Measurements from ENCODE around the gene HSPE1. TPM values are rescaled to one million over a fixed set of nuclear protein-coding genes. Genes with fewer than 3 reads are reported as not detected.
A peak's percentile ranks its signal among the peaks of the same experiment; 100 is the strongest.

The HSPE1 gene
- total RNA-seq, 2 experiments from 2014 or later, result 50.8 to 56.2 TPM

- ChIA-PET POLR2A (no interaction called here), CTCF (no interaction called here)
- H3K36me3 ChIP-seq (ENCODE audit: insufficient read depth, low read length), result peaks cover 69% of the 10 kb centered on the region
- TF ChIP-seq, protein P1, sequence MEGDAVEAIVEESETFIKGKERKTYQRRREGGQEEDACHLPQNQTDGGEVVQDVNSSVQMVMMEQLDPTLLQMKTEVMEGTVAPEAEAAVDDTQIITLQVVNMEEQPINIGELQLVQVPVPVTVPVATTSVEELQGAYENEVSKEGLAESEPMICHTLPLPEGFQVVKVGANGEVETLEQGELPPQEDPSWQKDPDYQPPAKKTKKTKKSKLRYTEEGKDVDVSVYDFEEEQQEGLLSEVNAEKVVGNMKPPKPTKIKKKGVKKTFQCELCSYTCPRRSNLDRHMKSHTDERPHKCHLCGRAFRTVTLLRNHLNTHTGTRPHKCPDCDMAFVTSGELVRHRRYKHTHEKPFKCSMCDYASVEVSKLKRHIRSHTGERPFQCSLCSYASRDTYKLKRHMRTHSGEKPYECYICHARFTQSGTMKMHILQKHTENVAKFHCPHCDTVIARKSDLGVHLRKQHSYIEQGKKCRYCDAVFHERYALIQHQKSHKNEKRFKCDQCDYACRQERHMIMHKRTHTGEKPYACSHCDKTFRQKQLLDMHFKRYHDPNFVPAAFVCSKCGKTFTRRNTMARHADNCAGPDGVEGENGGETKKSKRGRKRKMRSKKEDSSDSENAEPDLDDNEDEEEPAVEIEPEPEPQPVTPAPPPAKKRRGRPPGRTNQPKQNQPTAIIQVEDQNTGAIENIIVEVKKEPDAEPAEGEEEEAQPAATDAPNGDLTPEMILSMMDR (IDR thresholded peaks at IDR 0.05), result no peak
- intact Hi-C loops (cut with DNase I, micrococcal nuclease), result no loop called here
- H3K4me3 ChIP-seq (ENCODE audit: low read length), result no peak overlapping the region
- Mint-ChIP-seq H3K27ac (no peak overlapping the region), H3K4me3 (no peak overlapping the region), H3K9me3 (no peaks in the 10 kb centered on the region), H3K4me1 (ENCODE audit: low read depth) (peaks cover 25% of the 10 kb centered on the region), H3K27me3 (no peaks in the 10 kb centered on the region), H3K36me3 (ENCODE audit: low read depth) (peaks cover 84% of the 10 kb centered on the region)
- no peak overlapping the region for H3K27ac ChIP-seq (ENCODE audit: low read depth in 1 of 2, low read length in 2 of 2)
- DNase-seq (no peak), ATAC-seq (ENCODE audit: poor library complexity) (no peak)
- no peaks in the 10 kb centered on the region for H3K4me1 ChIP-seq (ENCODE audit: insufficient read depth, low read length)
- H3K9me3 ChIP-seq (ENCODE audit: control insufficient read depth in 1 of 2, insufficient read depth in 1 of 2, low read length in 2 of 2), result no peaks in the 10 kb centered on the region
- H3K27me3 ChIP-seq (ENCODE audit: control insufficient read depth in 1 of 2, insufficient read depth in 2 of 2, low read length in 2 of 2), result no peaks in the 10 kb centered on the region
These were observed 43.0 kb downstream of the HSPE1 start for GRCh38 chr2:197543206-197543605.

GRCh38 chr2:197547163-197547900 is 47.2 kb downstream of the HSPE1 start:
- H3K4me3 ChIP-seq (ENCODE audit: low read length), result no peak overlapping the region
- Mint-ChIP-seq H3K27me3 (no peaks in the 10 kb centered on the region), H3K36me3 (ENCODE audit: low read depth) (peaks cover 87% of the 10 kb centered on the region), H3K27ac (peak overlapping the region; percentile 53), H3K4me3 (no peak overlapping the region), H3K4me1 (ENCODE audit: low read depth) (peaks cover 8% of the 10 kb centered on the region), H3K9me3 (no peaks in the 10 kb centered on the region)
- ChIA-PET POLR2A (no interaction called here), CTCF (no interaction called here)
- peaks cover 63% of the 10 kb centered on the region for H3K36me3 ChIP-seq (ENCODE audit: insufficient read depth, low read length)
- DNase-seq (no peak), ATAC-seq (ENCODE audit: poor library complexity) (no peak)
- no peak overlapping the region for H3K27ac ChIP-seq (ENCODE audit: low read depth in 1 of 2, low read length in 2 of 2)
- intact Hi-C loops (cut with DNase I, micrococcal nuclease), result no loop called here
- no peaks in the 10 kb centered on the region for H3K27me3 ChIP-seq (ENCODE audit: control insufficient read depth in 1 of 2, insufficient read depth in 2 of 2, low read length in 2 of 2)
- TF ChIP-seq, protein P1 (IDR thresholded peaks at IDR 0.05), result no peak
- H3K9me3 ChIP-seq (ENCODE audit: control insufficient read depth in 1 of 2, insufficient read depth in 1 of 2, low read length in 2 of 2), result no peaks in the 10 kb centered on the region
- H3K4me1 ChIP-seq (ENCODE audit: insufficient read depth, low read length), result no peaks in the 10 kb centered on the region

DNA sequence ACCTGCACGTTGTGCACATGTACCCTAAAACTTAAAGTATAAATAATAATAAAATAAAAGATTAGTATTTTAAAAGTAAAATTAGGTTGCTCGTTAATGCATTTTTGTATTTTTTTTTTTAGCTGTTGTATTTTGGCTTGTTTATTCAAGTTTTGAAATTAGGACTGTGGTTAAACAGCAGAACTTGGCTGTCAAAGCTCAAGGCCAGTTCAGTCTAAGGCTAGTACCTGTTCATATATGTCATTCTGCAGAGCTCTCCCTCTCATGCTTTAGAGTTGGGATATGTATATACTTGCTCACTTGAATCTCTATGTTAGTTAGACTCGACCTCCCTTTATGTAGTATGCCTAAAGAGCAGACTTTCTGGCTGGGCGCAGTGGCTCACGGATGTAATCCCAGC is 48.4 kb downstream of the HSPE1 start:
- Mint-ChIP-seq H3K4me1 (ENCODE audit: low read depth) (peaks cover 8% of the 10 kb centered on the region), H3K36me3 (ENCODE audit: low read depth) (peaks cover 87% of the 10 kb centered on the region), H3K4me3 (no peak overlapping the region), H3K9me3 (no peaks in the 10 kb centered on the region), H3K27me3 (no peaks in the 10 kb centered on the region), H3K27ac (no peak overlapping the region)
- H3K4me3 ChIP-seq (ENCODE audit: low read length), result no peak overlapping the region
- TF ChIP-seq, protein P1 (IDR thresholded peaks at IDR 0.05), result no peak
- no peaks in the 10 kb centered on the region for H3K4me1 ChIP-seq (ENCODE audit: insufficient read depth, low read length)
- CTCF ChIA-PET, result no interaction called here
- intact Hi-C loops (cut with DNase I, micrococcal nuclease), result no loop called here
- POLR2A ChIA-PET, result no interaction called here
- no peak overlapping the region for H3K27ac ChIP-seq (ENCODE audit: low read depth in 1 of 2, low read length in 2 of 2)
- no peak for DNase-seq
- no peak for ATAC-seq (ENCODE audit: poor library complexity)
- no peaks in the 10 kb centered on the region for H3K9me3 ChIP-seq (ENCODE audit: control insufficient read depth in 1 of 2, insufficient read depth in 1 of 2, low read length in 2 of 2)
- no peaks in the 10 kb centered on the region for H3K27me3 ChIP-seq (ENCODE audit: control insufficient read depth in 1 of 2, insufficient read depth in 2 of 2, low read length in 2 of 2)
- peaks cover 58% of the 10 kb centered on the region for H3K36me3 ChIP-seq (ENCODE audit: insufficient read depth, low read length)
